Measurements from ENCODE around the gene PPARG. TPM values are rescaled to one million over a fixed set of nuclear protein-coding genes. Genes with fewer than 3 reads are reported as not detected.

PPARG gene
- total and polyA plus RNA-seq, 10 of the 15 experiments (the other 5 are each of a cell fraction or from before 2014, with no cell fraction given), result 0.06 to 0.86 (median 0.12) TPM; not detected in 5

DNA sequence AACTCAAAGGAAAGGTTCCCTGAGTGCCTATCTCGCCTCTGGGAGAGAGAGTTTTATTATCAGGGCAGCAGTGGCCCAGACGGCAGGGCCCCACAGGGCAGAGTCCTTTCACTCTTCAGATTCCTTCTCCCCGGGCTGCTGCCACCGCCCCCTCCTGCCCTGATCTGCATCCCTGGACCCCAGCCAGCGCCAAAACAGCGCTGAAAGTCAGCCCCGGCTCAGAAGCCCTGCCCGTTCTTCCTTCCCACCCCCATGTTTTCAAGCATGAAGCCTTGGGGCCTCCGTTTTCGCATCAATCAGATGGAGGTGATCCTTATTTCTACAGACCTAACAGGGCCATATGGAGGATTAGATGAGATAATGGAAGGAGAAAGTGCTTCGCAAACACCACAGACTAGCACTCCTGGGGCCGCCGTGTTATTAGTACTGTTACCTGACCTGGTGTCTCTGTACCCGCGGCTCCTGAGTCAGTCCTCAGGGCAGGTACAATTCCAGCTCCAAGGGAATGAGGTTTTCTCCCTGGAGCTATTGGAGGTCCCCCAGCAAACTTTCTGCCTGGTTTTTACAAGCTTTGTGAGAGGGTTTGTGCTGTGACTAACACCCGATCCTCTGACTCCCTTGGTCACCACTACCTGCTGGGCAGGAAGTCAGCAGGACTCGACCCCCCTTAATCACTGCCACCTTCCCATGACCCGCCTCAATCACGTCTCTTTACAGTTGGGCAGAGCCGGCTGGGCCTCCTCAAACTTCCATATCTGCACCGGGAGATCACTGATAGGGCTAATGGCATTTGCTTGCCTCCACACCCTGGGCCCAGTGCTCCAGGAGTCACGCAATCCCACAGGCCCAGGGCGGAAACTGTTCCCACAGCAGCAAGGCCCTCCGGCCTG lies 156.0 kb downstream of the PPARG start (continued):
- TF ChIP-seq, protein P1, sequence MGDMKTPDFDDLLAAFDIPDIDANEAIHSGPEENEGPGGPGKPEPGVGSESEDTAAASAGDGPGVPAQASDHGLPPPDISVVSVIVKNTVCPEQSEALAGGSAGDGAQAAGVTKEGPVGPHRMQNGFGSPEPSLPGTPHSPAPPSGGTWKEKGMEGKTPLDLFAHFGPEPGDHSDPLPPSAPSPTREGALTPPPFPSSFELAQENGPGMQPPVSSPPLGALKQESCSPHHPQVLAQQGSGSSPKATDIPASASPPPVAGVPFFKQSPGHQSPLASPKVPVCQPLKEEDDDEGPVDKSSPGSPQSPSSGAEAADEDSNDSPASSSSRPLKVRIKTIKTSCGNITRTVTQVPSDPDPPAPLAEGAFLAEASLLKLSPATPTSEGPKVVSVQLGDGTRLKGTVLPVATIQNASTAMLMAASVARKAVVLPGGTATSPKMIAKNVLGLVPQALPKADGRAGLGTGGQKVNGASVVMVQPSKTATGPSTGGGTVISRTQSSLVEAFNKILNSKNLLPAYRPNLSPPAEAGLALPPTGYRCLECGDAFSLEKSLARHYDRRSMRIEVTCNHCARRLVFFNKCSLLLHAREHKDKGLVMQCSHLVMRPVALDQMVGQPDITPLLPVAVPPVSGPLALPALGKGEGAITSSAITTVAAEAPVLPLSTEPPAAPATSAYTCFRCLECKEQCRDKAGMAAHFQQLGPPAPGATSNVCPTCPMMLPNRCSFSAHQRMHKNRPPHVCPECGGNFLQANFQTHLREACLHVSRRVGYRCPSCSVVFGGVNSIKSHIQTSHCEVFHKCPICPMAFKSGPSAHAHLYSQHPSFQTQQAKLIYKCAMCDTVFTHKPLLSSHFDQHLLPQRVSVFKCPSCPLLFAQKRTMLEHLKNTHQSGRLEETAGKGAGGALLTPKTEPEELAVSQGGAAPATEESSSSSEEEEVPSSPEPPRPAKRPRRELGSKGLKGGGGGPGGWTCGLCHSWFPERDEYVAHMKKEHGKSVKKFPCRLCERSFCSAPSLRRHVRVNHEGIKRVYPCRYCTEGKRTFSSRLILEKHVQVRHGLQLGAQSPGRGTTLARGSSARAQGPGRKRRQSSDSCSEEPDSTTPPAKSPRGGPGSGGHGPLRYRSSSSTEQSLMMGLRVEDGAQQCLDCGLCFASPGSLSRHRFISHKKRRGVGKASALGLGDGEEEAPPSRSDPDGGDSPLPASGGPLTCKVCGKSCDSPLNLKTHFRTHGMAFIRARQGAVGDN (IDR thresholded peaks at IDR 0.05), result no peak
- TF ChIP-seq ZZZ3 (IDR thresholded peaks at IDR 0.05; ENCODE audit: control insufficient read depth, insufficient read length, low read depth), result no peak
- TF ChIP-seq, protein P2, sequence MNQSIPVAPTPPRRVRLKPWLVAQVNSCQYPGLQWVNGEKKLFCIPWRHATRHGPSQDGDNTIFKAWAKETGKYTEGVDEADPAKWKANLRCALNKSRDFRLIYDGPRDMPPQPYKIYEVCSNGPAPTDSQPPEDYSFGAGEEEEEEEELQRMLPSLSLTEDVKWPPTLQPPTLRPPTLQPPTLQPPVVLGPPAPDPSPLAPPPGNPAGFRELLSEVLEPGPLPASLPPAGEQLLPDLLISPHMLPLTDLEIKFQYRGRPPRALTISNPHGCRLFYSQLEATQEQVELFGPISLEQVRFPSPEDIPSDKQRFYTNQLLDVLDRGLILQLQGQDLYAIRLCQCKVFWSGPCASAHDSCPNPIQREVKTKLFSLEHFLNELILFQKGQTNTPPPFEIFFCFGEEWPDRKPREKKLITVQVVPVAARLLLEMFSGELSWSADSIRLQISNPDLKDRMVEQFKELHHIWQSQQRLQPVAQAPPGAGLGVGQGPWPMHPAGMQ (IDR thresholded peaks at IDR 0.05; ENCODE audit: borderline replicate concordance), result no peak

DNA sequence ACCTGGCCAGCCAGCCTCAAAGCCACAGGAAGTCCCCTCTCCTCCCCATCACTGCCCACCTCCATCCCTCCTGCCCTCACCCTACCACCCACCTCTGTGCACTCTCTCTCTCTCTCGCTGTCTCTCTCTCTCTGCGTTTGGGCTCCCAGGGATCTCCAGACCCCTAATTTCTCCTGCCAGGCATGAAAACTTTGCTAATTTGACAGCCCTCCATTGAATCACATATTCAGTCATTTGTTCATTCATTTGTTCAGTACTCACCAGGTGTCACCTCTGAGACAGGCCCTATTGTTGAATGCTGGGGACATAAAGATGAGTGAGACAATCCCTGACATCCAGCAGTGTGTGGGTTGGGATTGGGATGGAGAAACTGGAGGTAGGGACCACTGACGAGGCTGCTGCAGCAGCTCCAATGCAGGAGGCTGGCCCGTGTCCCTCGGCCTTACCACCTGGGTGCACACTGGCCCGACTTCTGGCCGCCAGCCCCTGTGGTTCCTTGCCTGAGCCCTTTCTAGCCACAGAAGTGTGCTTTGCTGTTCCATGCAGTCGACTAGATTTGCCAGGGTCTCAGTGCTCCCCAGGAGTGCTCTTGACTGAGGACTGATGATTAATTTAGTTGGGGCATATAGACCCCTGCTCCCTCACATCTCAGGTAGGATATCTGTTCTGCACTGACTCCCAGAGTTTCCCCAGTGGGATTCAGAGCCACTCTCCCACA lies 156.8 kb downstream of the PPARG start:
- ChIA-PET SMC1A (ENCODE audit: uncharacterized antibody, unreplicated experiment) (no interaction called here), CTCF (no interaction called here), RAD21 (ENCODE audit: unreplicated experiment) (no interaction called here), POLR2A (no interaction called here)
- no TSS peak for BruUV-seq (replicated peaks)
- Histone ChIP-seq H2AFZ (ENCODE audit: control insufficient read depth, low read depth, low read length) (no peak overlapping the region), H3K27me3 (replicated peaks in 1 of 2; ENCODE audit: control insufficient read depth in 2 of 2, insufficient read depth in 2 of 2, low read length in 1 of 2) (peaks cover 5 to 10% of the 10 kb centered on the region in 2 experiments; a peak in 3 of 4 replicates), H3K27ac (ENCODE audit: control insufficient read depth, insufficient read depth) (no peak overlapping the region), H4K20me1 (ENCODE audit: control insufficient read depth, insufficient read depth) (no peaks in the 10 kb centered on the region), H3K36me3 (ENCODE audit: control insufficient read depth in 2 of 2, insufficient read depth in 2 of 2, low read length in 1 of 2) (no peaks in the 10 kb centered on the region), H3K4me1 (ENCODE audit: control insufficient read depth, insufficient read depth, low read length) (no peaks in the 10 kb centered on the region), H3K4me2 (ENCODE audit: control insufficient read depth, insufficient read depth) (no peak overlapping the region), H3K9ac (ENCODE audit: control insufficient read depth, insufficient read depth, low read length) (no peak overlapping the region), H3K4me3 (no peak overlapping the region), H3K79me2 (ENCODE audit: control insufficient read depth, insufficient read depth, low read length) (no peaks in the 10 kb centered on the region), H3K9me3 (replicated peaks; ENCODE audit: control insufficient read depth, insufficient read depth, low read length) (no peaks in the 10 kb centered on the region)
- ATAC-seq (no peak), DNase-seq (ENCODE audit: low read depth, low spot score) (no peak), FAIRE-seq (no peak)
- intact Hi-C loops (cut with micrococcal nuclease; ENCODE audit: unreplicated experiment) (no loop called here), in situ Hi-C loops (cut with MboI) (no loop called here)
- WGBS (ENCODE audit: insufficient coverage, insufficient replicate concordance, low lambda C conversion rate, missing lambda C conversion rate), result 26% methylated on average over 8 of the region's 8 CpGs
- TF ChIP-seq SP1 (IDR thresholded peaks at IDR 0.05; ENCODE audit: low read depth, low read length) (no peak), BMI1 (IDR thresholded peaks at IDR 0.05; ENCODE audit: borderline replicate concordance) (no peak), EZH2 (IDR thresholded peaks at IDR 0.05; ENCODE audit: borderline replicate concordance, control insufficient read depth, low read depth, low read length) (no peak), FOXM1 (IDR thresholded peaks at IDR 0.05; ENCODE audit: low read depth, low read length) (no peak), KDM1A (IDR thresholded peaks at IDR 0.05; ENCODE audit: borderline replicate concordance) (no peak), SUPT20H (IDR thresholded peaks at IDR 0.05; ENCODE audit: borderline replicate concordance, control insufficient read depth, low read depth, low read length) (no peak), BCL11A (IDR thresholded peaks at IDR 0.05; ENCODE audit: low read depth, low read length) (no peak), BHLHE40 (IDR thresholded peaks at IDR 0.05; ENCODE audit: borderline replicate concordance in 1 of 2, low read depth in 2 of 2, low read length in 1 of 2) (no peak), HCFC1 (IDR thresholded peaks at IDR 0.05; ENCODE audit: low read length) (no peak)
- TF ChIP-seq, protein P3, sequence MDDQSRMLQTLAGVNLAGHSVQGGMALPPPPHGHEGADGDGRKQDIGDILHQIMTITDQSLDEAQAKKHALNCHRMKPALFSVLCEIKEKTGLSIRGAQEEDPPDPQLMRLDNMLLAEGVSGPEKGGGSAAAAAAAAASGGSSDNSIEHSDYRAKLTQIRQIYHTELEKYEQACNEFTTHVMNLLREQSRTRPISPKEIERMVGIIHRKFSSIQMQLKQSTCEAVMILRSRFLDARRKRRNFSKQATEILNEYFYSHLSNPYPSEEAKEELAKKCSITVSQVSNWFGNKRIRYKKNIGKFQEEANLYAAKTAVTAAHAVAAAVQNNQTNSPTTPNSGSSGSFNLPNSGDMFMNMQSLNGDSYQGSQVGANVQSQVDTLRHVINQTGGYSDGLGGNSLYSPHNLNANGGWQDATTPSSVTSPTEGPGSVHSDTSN (IDR thresholded peaks at IDR 0.05; ENCODE audit: insufficient replicate concordance, low read depth, low read length), result no peak
